Bronchial epithelial cell (primary cell): Measurements from ENCODE around the gene FAM98A. TPM values are rescaled to one million over a fixed set of nuclear protein-coding genes. Genes with fewer than 3 reads are reported as not detected.
A peak's percentile ranks its signal among the peaks of the same experiment; 100 is the strongest.

Experiments used
- DNase-seq: peaks from one replicate; pipeline ENCODE4 v3.0.0-alpha.2; 2010; ENCODE audit warnings: low read depth
- FAIRE-seq: peaks from 2 replicates; lab custom pipeline; 2011; peaks lifted over from hg19 to GRCh38; lab: Jason Lieb, UNC
- H3K27me3 ChIP-seq: 2 replicates; pipeline ENCODE4 v1.5.1; 2011; ENCODE audit warnings: low read length; ENCODE audit not compliant: control insufficient read depth, insufficient read depth
- H3K36me3 ChIP-seq: 2 replicates; pipeline ENCODE4 v1.5.1; 2011; ENCODE audit warnings: low read length; ENCODE audit not compliant: control insufficient read depth, insufficient read depth
- H3K4me3 ChIP-seq: 2 replicates; pipeline ENCODE4 v1.5.1; 2011; ENCODE audit warnings: mild to moderate bottlenecking, low read depth, low read length, control low read depth
- total RNA-seq: library from RNA; depleted of rRNA; stranded (reverse); fragments of >200 nt; gene quantifications from 2 replicates; pipeline ENCODE4 v1.2.1, GENCODE V29; 2014
- TF ChIP-seq, protein P1 (sequence below): IDR thresholded peaks from 2 replicates; pipeline ENCODE4 v1.5.1; 2011; ENCODE audit warnings: mild to moderate bottlenecking, moderate library complexity, low read length, control low read depth, inconsistent platforms; ENCODE audit not compliant: insufficient read depth, severe bottlenecking

The FAM98A gene
- total RNA-seq, 1 donor from 2014 or later = 16.1 TPM

DNA sequence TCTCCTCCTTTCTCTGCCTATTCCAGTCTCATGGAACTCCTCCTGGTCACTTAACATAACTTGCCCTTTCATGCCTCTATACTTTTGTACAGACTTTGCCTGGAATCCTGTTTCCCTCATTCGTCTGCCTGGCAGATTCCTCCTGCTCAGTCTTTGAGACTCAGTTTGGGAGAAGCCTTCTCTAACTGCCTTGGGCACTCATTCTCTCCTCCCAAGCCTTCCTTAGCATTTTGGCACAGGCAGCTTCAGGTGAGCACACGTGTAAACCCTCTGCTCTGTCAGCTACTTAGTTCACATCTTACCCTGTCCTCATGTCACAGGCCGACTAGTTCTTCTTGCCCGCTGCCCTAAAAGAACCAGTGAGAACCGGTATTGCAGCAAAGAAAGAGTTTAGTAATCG is 6.0 kb upstream of the FAM98A start:
- DNase-seq (no peak), FAIRE-seq (no peak)
- Histone ChIP-seq H3K27me3 (no peaks in the 10 kb centered on the region), H3K36me3 (no peaks in the 10 kb centered on the region), H3K4me3 (no peak overlapping the region)
- TF ChIP-seq, protein P1, sequence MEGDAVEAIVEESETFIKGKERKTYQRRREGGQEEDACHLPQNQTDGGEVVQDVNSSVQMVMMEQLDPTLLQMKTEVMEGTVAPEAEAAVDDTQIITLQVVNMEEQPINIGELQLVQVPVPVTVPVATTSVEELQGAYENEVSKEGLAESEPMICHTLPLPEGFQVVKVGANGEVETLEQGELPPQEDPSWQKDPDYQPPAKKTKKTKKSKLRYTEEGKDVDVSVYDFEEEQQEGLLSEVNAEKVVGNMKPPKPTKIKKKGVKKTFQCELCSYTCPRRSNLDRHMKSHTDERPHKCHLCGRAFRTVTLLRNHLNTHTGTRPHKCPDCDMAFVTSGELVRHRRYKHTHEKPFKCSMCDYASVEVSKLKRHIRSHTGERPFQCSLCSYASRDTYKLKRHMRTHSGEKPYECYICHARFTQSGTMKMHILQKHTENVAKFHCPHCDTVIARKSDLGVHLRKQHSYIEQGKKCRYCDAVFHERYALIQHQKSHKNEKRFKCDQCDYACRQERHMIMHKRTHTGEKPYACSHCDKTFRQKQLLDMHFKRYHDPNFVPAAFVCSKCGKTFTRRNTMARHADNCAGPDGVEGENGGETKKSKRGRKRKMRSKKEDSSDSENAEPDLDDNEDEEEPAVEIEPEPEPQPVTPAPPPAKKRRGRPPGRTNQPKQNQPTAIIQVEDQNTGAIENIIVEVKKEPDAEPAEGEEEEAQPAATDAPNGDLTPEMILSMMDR = no peak

GRCh38 chr2:33603416-33603815 is 4.3 kb upstream of the FAM98A start:
- H3K4me3 ChIP-seq = no peak overlapping the region
- no peaks in the 10 kb centered on the region for H3K36me3 ChIP-seq
- TF ChIP-seq, protein P1 = no peak
- H3K27me3 ChIP-seq = no peaks in the 10 kb centered on the region
- FAIRE-seq (no peak), DNase-seq (no peak)

- FAIRE-seq (no peak), DNase-seq (no peak)
- H3K27me3 ChIP-seq = no peaks in the 10 kb centered on the region
- H3K4me3 ChIP-seq = no peak overlapping the region
- no peaks in the 10 kb centered on the region for H3K36me3 ChIP-seq
- TF ChIP-seq, protein P1 = no peak
Observed at GRCh38 chr2:33602201-33602830, 3.2 kb upstream of the FAM98A start.

- Histone ChIP-seq H3K36me3 (no peaks in the 10 kb centered on the region), H3K4me3 (peak overlapping the region; percentile 94), H3K27me3 (no peaks in the 10 kb centered on the region)
- FAIRE-seq = no peak
- DNase-seq = no peak
- TF ChIP-seq, protein P1 = no peak
Observed at GRCh38 chr2:33599943-33600192, 769 bp upstream of the FAM98A start.

GRCh38 chr2:33598561-33599174 is 431 bp downstream of the FAM98A start:
- FAIRE-seq = no peak
- Histone ChIP-seq H3K36me3 (peaks cover 3% of the 10 kb centered on the region), H3K27me3 (no peaks in the 10 kb centered on the region), H3K4me3 (peak overlapping the region; percentile 94)
- peak; percentile 38 for DNase-seq
- TF ChIP-seq, protein P1 = no peak

- Histone ChIP-seq H3K36me3 (peaks cover 7% of the 10 kb centered on the region), H3K27me3 (no peaks in the 10 kb centered on the region), H3K4me3 (no peak overlapping the region)
- FAIRE-seq (no peak), DNase-seq (no peak)
- TF ChIP-seq, protein P1 = no peak
Observed at GRCh38 chr2:33597026-33597425, 2.1 kb downstream of the FAM98A start.
